HG03439 (cell line): ENCODE results near the gene SNRNP48.

Experiments
- ATAC-seq: cut with Tn5 transposase; IDR thresholded peaks from one replicate; pipeline ENCODE4 v1.9.1; 2021; ENCODE audit warnings: mild to moderate bottlenecking, moderate library complexity; ENCODE audit not compliant: unreplicated experiment

The SNRNP48 gene

GRCh38 chr6:7640607-7641577 is 50.9 kb downstream of the SNRNP48 start:
- no peak for ATAC-seq

GRCh38 chr6:7642791-7643190 is 52.8 kb downstream of the SNRNP48 start:
- no peak for ATAC-seq

GRCh38 chr6:7644417-7644816 is 54.4 kb downstream of the SNRNP48 start:
- no peak for ATAC-seq

- ATAC-seq = no peak
These were observed 56.4 kb downstream of the SNRNP48 start for GRCh38 chr6:7646394-7646793.

GRCh38 chr6:7647504-7647903 is 57.5 kb downstream of the SNRNP48 start:
- ATAC-seq = no peak

GRCh38 chr6:7649037-7649810 is 59.2 kb downstream of the SNRNP48 start:
- ATAC-seq = no peak

- no peak for ATAC-seq
These were observed 60.9 kb downstream of the SNRNP48 start for GRCh38 chr6:7650878-7651277.

- no peak for ATAC-seq
These were observed 63.0 kb downstream of the SNRNP48 start for GRCh38 chr6:7652957-7653356.

- ATAC-seq = no peak
These were observed 66.4 kb downstream of the SNRNP48 start for GRCh38 chr6:7656355-7656754.

- ATAC-seq = no peak
These were observed 68.5 kb downstream of the SNRNP48 start for GRCh38 chr6:7658543-7658942.

- ATAC-seq = no peak
These were observed 71.4 kb downstream of the SNRNP48 start for GRCh38 chr6:7661364-7661763.
